GM06990 (cell line): ENCODE results near the gene CCHCR1.
"Not testable (repeated sequence)": the region's sequence is repeated elsewhere in the genome, so short reads cannot be mapped to it uniquely, and the experiment has no call there.

ENCODE experiments used
- DNase-seq: peaks from one replicate; pipeline ENCODE4 v3.0.0-alpha.2; 2011; ENCODE audit not compliant: insufficient read length; ENCODE audit errors: extremely low read depth
- H3K27me3 ChIP-seq: replicated peaks from 2 replicates; pipeline ENCODE4 v1.6.0; 2011; ENCODE audit warnings: low read length; ENCODE audit not compliant: control insufficient read depth, insufficient read depth
- H3K36me3 ChIP-seq: 2 replicates; pipeline ENCODE4 v1.5.1; 2011; ENCODE audit warnings: low read length; ENCODE audit not compliant: control insufficient read depth, insufficient read depth
- H3K4me3 ChIP-seq: replicated peaks from 2 replicates; pipeline ENCODE4 v1.5.1; 2011; ENCODE audit warnings: low read depth, mild to moderate bottlenecking, control low read depth, low read length
- TF ChIP-seq, protein P1 (sequence below): IDR thresholded peaks from 2 replicates; pipeline ENCODE4 v1.5.1; 2011; ENCODE audit warnings: low read length, control low read depth, mild to moderate bottlenecking, inconsistent platforms; ENCODE audit not compliant: insufficient read depth, poor library complexity, severe bottlenecking

The CCHCR1 gene

DNA sequence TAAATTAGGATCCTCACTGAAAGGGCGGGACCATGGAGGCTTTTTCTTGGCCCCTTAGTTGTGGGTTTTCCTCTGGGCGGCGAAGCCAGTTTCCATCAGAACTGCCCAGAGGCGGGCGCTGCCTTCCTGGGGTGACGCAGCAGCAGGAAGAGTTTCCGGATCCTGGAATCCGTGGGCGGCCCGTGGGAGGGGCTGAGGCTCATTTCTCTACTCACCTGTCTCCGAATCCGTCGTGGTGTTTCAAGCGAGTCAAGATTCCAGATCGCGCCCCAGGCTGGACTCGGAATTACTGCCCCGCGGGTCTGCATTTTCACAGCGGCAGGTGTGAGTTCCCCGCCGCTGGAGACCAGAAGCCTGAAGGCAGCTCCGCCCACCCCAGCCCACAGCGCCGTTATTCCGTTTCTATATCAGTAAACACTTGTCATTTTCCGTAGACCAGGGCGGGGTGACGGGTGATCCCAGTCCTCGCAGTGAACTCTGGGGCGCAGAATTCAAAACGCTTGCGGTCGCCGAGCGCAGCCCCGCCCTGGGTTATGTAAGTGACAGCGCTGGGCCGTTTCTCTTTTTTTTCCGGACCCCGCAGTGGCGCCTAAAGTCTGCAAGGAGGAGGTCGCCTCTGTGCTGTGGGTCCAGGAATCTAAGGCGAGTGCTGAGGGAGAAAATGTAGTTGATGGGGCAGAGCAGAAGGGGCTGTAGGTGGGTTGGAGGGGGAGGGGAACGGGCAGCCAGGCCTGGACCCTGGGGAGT is 40.1 kb upstream of the CCHCR1 start:
- no peaks in the 10 kb centered on the region for H3K27me3 ChIP-seq
- H3K36me3 ChIP-seq = no peaks in the 10 kb centered on the region; the same call in 1 of the 2 replicates
- TF ChIP-seq, protein P1, sequence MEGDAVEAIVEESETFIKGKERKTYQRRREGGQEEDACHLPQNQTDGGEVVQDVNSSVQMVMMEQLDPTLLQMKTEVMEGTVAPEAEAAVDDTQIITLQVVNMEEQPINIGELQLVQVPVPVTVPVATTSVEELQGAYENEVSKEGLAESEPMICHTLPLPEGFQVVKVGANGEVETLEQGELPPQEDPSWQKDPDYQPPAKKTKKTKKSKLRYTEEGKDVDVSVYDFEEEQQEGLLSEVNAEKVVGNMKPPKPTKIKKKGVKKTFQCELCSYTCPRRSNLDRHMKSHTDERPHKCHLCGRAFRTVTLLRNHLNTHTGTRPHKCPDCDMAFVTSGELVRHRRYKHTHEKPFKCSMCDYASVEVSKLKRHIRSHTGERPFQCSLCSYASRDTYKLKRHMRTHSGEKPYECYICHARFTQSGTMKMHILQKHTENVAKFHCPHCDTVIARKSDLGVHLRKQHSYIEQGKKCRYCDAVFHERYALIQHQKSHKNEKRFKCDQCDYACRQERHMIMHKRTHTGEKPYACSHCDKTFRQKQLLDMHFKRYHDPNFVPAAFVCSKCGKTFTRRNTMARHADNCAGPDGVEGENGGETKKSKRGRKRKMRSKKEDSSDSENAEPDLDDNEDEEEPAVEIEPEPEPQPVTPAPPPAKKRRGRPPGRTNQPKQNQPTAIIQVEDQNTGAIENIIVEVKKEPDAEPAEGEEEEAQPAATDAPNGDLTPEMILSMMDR = no peak
- peak overlapping the region; percentile 74 for H3K4me3 ChIP-seq
- DNase-seq = peak; percentile 91

DNA sequence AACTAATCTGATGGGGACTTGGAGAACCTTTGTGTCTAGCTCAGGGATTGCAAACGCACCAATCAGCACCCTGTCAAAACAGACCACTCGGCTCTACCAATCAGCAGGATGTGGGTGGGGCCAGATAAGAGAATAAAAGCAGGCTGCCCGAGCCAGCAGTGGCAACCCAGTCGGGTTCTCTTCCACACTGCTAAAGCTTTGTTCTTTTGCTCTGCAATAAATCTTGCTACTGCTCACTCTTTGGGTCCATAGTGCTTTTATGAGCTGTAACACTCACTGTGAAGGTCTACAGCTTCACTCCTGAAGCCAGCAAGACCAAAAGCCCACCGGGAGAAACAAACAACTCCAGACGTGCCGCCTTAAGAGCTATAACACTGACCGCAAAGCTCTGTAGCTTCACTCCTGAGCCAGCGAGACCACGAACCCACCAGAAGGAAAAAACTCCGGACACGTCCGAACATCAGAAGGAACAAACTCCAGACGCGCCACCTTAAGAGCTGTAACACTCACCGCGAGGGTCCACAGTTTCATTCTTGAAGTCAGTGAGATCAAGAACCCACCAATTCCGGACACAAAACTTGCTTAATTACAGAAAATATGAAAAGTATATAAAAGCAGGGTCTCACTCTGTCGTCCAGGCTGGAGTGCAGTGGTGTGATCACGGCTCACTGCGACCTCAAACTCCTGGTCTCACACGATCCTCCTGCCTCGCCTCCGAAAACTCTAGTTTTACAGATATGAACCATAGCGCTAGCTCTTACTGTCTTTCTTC is 38.8 kb upstream of the CCHCR1 start:
- peak overlapping the region; percentile 74 for H3K4me3 ChIP-seq
- not testable (repeated sequence) for H3K27me3 ChIP-seq, H3K36me3 ChIP-seq, DNase-seq

DNA sequence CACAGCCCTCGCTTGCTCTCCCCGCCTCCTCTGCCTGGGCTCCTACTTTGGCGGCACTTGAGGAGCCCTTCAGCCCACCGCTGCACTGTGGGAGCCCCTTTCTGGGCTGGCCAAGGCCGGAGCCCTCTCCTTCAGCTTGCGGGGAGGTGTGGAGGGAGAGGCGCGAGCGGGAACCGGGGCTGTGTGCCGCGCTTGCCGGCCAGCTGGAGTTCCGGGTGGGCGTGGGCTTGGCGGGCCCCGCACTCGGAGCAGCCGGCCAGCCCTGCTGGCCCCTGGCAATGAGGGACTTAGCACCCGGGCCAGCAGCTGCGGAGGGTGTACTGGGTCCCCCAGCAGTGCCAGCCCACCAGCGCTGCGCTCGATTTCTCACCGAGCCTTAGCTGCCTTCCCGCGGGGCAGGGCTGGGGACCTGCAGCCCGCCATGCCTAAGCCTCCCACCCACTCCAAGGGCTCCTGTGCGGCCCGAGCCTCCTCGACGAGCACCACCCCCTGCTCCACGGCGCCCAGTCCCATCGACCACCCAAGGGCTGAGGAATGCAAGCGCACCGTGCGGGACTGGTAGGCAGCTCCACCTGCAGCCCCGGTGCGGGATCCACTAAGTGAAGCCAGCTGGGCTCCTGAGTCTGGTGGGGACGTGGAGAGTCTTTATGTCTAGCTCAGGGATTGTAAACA is 37.8 kb upstream of the CCHCR1 start:
- not testable (repeated sequence) for DNase-seq, H3K36me3 ChIP-seq, H3K4me3 ChIP-seq, H3K27me3 ChIP-seq

DNA sequence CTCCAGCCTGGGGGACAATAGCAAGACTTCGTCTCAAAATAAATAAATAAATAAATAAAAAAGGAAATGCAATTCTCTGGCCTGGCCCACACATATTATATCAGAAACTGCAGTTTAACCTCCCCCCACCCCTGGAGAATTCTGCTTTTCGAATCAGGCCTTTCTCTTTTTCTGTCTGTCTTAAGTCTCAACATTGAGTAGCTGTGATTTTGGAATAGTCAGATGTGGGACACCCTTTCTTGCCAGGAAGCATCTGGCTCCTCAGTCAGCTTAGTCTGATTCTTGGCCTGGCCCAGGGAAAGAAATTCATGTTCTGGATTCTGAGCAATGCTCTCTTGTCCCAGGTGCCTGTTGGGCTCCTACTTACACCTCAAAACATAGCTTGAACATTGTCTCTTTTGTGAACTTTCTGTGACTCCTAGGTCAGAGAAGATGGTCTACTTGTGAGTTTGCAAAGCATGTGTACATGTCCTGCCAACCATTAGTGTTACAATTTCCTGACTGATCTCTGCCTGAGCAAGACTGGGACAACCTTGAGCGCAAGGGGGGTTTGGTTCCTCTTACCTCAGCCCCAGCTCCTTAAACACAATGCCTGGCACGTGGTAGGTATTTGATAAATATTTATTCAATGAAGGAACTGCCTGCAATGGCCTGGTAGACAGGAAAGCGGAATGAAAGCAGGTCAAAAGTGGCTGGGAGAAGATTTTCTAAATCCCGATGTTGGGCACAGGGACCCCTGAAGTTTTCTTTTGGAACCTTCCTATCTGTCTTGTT is 36.6 kb upstream of the CCHCR1 start:
- Histone ChIP-seq H3K27me3 (no peaks in the 10 kb centered on the region), H3K4me3 (no peak overlapping the region), H3K36me3 (no peaks in the 10 kb centered on the region)
- no peak for DNase-seq
- TF ChIP-seq, protein P1 = no peak

DNA sequence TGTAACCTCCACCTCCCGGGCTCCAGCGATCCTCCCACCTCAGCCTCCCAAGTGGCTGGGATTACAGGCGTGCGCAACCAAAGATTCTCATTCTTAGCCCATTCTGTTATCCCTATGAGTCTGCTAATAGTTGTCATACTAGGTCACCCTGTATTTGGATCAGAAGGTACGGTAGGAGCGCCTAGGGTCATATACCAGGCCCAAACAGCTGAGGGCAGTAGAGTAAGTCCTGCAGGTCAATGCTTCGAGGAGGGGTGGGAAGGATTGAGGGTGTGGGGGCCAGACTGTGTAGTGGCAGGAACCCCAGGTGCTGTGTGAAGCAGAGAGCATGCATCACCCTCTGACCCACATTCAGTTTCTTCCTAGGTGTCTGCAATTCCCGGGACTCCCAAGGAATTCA is 35.6 kb upstream of the CCHCR1 start:
- no peak overlapping the region for H3K4me3 ChIP-seq
- H3K27me3 ChIP-seq = no peaks in the 10 kb centered on the region
- no peak for DNase-seq
- TF ChIP-seq, protein P1 = no peak
- no peaks in the 10 kb centered on the region for H3K36me3 ChIP-seq

DNA sequence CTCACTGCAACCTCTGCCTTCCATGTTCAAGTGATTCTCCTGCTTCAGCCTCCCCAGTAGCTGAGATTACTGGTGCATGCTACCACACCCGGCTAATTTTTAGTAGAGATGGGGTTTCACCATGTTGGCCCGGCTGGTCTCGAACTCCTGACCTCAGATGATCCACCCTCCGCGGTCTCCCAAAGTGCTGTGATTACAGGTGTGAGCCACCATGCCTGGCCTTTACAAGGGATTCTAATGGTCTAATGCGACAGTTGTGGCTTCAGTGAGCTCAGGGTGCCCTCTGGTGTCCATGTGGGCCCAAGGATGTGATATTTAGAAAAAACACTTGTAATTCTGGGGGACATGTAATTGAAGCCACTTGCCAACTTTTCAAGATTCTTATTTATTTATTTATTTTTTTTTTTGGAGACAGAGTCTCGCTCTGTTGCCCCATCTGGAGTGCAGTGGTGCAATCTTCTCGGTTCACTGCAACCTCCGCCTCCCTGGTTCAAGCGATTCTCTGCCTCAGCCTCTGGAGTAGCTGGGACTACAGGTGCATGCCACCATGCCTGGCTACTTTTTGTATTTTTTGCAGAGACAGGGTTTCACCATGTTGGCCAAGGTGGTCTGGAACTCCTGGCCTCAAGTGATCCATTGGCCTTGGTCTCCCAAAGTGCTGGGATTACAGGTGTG is 35.0 kb upstream of the CCHCR1 start:
- not testable (repeated sequence) for H3K27me3 ChIP-seq, H3K36me3 ChIP-seq, H3K4me3 ChIP-seq
- peak; percentile 59 for DNase-seq
- TF ChIP-seq, protein P1 = peak; percentile 77
